GM12875 (cell line): ENCODE measurements around the gene SNRNP48.

Source experiments
- H3K4me3 ChIP-seq: one replicate; pipeline ENCODE4 v1.5.1; 2011; ENCODE audit warnings: low read depth, low read length, control low read depth
- TF ChIP-seq, protein P1 (sequence below): IDR thresholded peaks from 2 replicates; pipeline ENCODE4 v1.5.1; 2011; ENCODE audit warnings: low read depth, mild to moderate bottlenecking, control low read depth, inconsistent platforms, low read length, moderate library complexity, borderline replicate concordance; ENCODE audit not compliant: insufficient read depth

SNRNP48 gene

GRCh38 chr6:7640607-7641577 lies 50.9 kb downstream of the SNRNP48 start:
- no peak overlapping the region for H3K4me3 ChIP-seq
- TF ChIP-seq, protein P1, sequence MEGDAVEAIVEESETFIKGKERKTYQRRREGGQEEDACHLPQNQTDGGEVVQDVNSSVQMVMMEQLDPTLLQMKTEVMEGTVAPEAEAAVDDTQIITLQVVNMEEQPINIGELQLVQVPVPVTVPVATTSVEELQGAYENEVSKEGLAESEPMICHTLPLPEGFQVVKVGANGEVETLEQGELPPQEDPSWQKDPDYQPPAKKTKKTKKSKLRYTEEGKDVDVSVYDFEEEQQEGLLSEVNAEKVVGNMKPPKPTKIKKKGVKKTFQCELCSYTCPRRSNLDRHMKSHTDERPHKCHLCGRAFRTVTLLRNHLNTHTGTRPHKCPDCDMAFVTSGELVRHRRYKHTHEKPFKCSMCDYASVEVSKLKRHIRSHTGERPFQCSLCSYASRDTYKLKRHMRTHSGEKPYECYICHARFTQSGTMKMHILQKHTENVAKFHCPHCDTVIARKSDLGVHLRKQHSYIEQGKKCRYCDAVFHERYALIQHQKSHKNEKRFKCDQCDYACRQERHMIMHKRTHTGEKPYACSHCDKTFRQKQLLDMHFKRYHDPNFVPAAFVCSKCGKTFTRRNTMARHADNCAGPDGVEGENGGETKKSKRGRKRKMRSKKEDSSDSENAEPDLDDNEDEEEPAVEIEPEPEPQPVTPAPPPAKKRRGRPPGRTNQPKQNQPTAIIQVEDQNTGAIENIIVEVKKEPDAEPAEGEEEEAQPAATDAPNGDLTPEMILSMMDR: no peak

DNA sequence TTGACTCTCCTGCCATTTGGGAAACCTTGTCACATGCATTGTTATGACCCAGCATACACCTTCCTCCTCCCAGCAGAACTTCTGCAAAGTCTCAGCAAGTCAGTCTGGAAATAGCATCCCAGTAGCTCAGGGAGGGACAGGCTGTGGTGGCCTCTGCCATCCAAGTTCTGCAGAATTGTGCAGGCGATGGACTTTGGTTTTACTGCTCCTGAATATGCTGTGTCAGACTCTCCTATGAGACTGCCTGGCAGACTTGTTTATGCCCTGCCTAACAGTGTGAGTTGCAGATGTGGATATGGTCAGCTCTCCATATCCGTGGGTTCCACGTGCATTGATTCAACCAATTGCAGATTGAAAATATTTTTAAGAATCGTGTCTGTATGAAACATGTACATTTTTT lies 52.8 kb downstream of the SNRNP48 start:
- TF ChIP-seq, protein P1: no peak
- H3K4me3 ChIP-seq: no peak overlapping the region

GRCh38 chr6:7644417-7644816 lies 54.4 kb downstream of the SNRNP48 start:
- H3K4me3 ChIP-seq: no peak overlapping the region
- TF ChIP-seq, protein P1: no peak

- TF ChIP-seq, protein P1: no peak
- H3K4me3 ChIP-seq: no peak overlapping the region
Measured at GRCh38 chr6:7646394-7646793, 56.4 kb downstream of the SNRNP48 start.

DNA sequence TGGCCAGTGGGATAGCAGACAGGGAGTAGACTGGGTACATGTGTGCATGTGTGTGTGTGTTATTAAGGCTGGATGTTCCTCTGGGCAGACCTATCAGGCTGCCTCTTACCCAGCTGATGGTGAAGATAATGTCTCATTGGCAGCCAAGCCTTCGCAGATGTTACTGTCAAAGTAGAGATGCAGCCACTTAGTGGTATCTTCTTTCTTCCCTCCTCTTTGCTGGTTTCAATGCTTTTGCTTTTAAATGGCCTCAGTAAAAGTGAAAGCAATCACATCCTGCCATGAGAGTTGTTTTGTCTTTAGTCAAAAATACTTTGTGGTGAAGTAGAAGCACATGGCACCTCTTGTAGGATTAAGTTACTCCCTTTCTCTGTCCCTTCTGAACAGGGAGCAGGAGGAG lies 57.5 kb downstream of the SNRNP48 start:
- no peak overlapping the region for H3K4me3 ChIP-seq
- TF ChIP-seq, protein P1: no peak

- H3K4me3 ChIP-seq: no peak overlapping the region
- TF ChIP-seq, protein P1: no peak
Measured at GRCh38 chr6:7649037-7649810, 59.2 kb downstream of the SNRNP48 start.
